D341Med (cell line): Measurements from ENCODE around the gene LPO.

ENCODE experiments used
- DNase-seq: peaks from one replicate; pipeline ENCODE4 v3.0.0; 2012; ENCODE audit warnings: low spot score

Gene LPO

GRCh38 chr17:58317421-58318064 is 79.2 kb downstream of the LPO start:
- DNase-seq, result no peak

GRCh38 chr17:58318065-58318481 is 79.7 kb downstream of the LPO start:
- DNase-seq, result no peak
